Activated CD8-positive, alpha-beta memory T cell treated with anti-CD3 and anti-CD28 coated beads, Interleukin-2, amount 50 U/mL, for 1 hour (primary cell): Measurements from ENCODE around the gene HS3ST3B1.

Experiments used
- DNase-seq: peaks from one replicate; pipeline ENCODE4 v3.0.0-alpha.2; 2020; ENCODE audit errors: extremely low read depth

Gene HS3ST3B1

GRCh38 chr17:14321476-14321949 is 20.6 kb downstream of the HS3ST3B1 start:
- no peak for DNase-seq

GRCh38 chr17:14321980-14322776 is 21.3 kb downstream of the HS3ST3B1 start:
- DNase-seq: no peak

GRCh38 chr17:14323522-14323981 is 22.7 kb downstream of the HS3ST3B1 start:
- no peak for DNase-seq

GRCh38 chr17:14325618-14326167 is 24.8 kb downstream of the HS3ST3B1 start:
- DNase-seq: no peak

GRCh38 chr17:14329900-14330491 is 29.1 kb downstream of the HS3ST3B1 start:
- no peak for DNase-seq

- DNase-seq: no peak
Observed at GRCh38 chr17:14330492-14330962, 29.6 kb downstream of the HS3ST3B1 start.

- no peak for DNase-seq
Observed at GRCh38 chr17:14331225-14331981, 30.5 kb downstream of the HS3ST3B1 start.

- no peak for DNase-seq
Observed at GRCh38 chr17:14331982-14332298, 31.1 kb downstream of the HS3ST3B1 start.

- DNase-seq: no peak
Observed at GRCh38 chr17:14332331-14332730, 31.4 kb downstream of the HS3ST3B1 start.

- DNase-seq: no peak
Observed at GRCh38 chr17:14333506-14333905, 32.6 kb downstream of the HS3ST3B1 start.

- DNase-seq: no peak
Observed at GRCh38 chr17:14334276-14334840, 33.5 kb downstream of the HS3ST3B1 start.

GRCh38 chr17:14334919-14335318 is 34.0 kb downstream of the HS3ST3B1 start:
- no peak for DNase-seq

- DNase-seq: no peak
Observed at GRCh38 chr17:14336418-14336817, 35.5 kb downstream of the HS3ST3B1 start.

- DNase-seq: no peak
Observed at GRCh38 chr17:14337596-14338079, 36.8 kb downstream of the HS3ST3B1 start.

- DNase-seq: no peak
Observed at GRCh38 chr17:14340857-14341754, 40.2 kb downstream of the HS3ST3B1 start.

GRCh38 chr17:14341866-14342265 is 41.0 kb downstream of the HS3ST3B1 start:
- DNase-seq: no peak

GRCh38 chr17:14346801-14347200 is 45.9 kb downstream of the HS3ST3B1 start:
- DNase-seq: no peak

GRCh38 chr17:14351493-14351892 is 50.6 kb downstream of the HS3ST3B1 start:
- no peak for DNase-seq

GRCh38 chr17:14352136-14352535 is 51.3 kb downstream of the HS3ST3B1 start:
- no peak for DNase-seq

GRCh38 chr17:14353861-14354474 is 53.1 kb downstream of the HS3ST3B1 start:
- no peak for DNase-seq
